Esophagus muscularis mucosa (tissue), 4 donors: Measurements from ENCODE around the gene PPFIBP1. TPM values are rescaled to one million over a fixed set of nuclear protein-coding genes. Genes with fewer than 3 reads are reported as not detected.

Experiments used
- DNase-seq: peaks from one replicate; pipeline ENCODE4 v3.0.0-alpha.2; 2017; ENCODE audit errors: extremely low spot score
- H3K27ac ChIP-seq, 4 donors: fragments of 200-600 bp; sonication (generic); replicated peaks in 1 of 4; 1 replicate in 3 of 4; 2 replicates in 1 of 4; pipeline ENCODE4 v1.5.1; 2016 to 2019; ENCODE audit warnings: mild to moderate bottlenecking in 1 of 4
- H3K27me3 ChIP-seq, 4 donors: fragments of 200-600 bp; sonication (generic); one replicate each; pipeline versions ENCODE4 v1.5.1 to v1.6.0; 2016 to 2019
- H3K36me3 ChIP-seq, 4 donors: fragments of 200-600 bp; sonication (generic); one replicate each; pipeline ENCODE4 v1.5.1; 2016 to 2019
- H3K4me1 ChIP-seq, 4 donors: fragments of 200-600 bp; sonication (generic); one replicate each; pipeline ENCODE4 v1.5.1; 2016 to 2019
- H3K4me3 ChIP-seq, 4 donors: fragments of 200-600 bp; sonication (generic); 1 replicate in 2 of 4; 2 replicates in 2 of 4; pipeline ENCODE4 v1.5.1; 2016 to 2019; ENCODE audit warnings: mild to moderate bottlenecking in 4 of 4, moderate library complexity in 1 of 4
- H3K9me3 ChIP-seq, 4 donors: fragments of 200-600 bp; sonication (generic); 1 replicate in 3 of 4; 2 replicates in 1 of 4; pipeline ENCODE4 v1.5.1; 2016 to 2019
- CTCF ChIP-seq, 3 experiments: fragments of 200-600 bp in 2 of 3; fragments of 450-650 bp in 1 of 3; sonication (generic) in 2 of 3; IDR thresholded peaks; one replicate each; pipeline ENCODE4 v1.5.1; 2017 to 2019; ENCODE audit warnings: antibody characterized with exemption in 3 of 3, mild to moderate bottlenecking in 2 of 3, moderate library complexity in 1 of 3
- EP300 ChIP-seq: sonication (generic); formaldehyde crosslinking; IDR thresholded peaks from one replicate; pipeline ENCODE4 v1.6.1; 2017; ENCODE audit warnings: antibody characterized with exemption
- POLR2A ChIP-seq: fragments of 450-650 bp; IDR thresholded peaks from one replicate; pipeline ENCODE4 v1.6.1; 2017; ENCODE audit warnings: antibody characterized with exemption, moderate library complexity, mild to moderate bottlenecking, low read depth
- POLR2AphosphoS5 ChIP-seq, 2 donors: sonication (generic); formaldehyde crosslinking; IDR thresholded peaks; one replicate each; pipeline ENCODE4 v1.6.1; 2017; ENCODE audit warnings: antibody characterized with exemption in 2 of 2
- WGBS: methylation state at CpG from one replicate; pipeline ENCODE4 v1.1.5; 2018; 5-methylcytosine and 5-hydroxymethylcytosine counted together
- intact Hi-C: fragments of 100-400 bp; cut with DNase I; formaldehyde crosslinking; loops from one replicate; pipeline ENCODE4 v1.15.1; 2023
- total RNA-seq, 4 donors: library from RNA; depleted of rRNA; stranded (reverse); fragments of >200 nt; gene quantifications; one replicate each; pipeline versions ENCODE4 v1.1.0 to v1.2.1, GENCODE V29; 2016

The PPFIBP1 gene
- total RNA-seq, 4 donors from 2014 or later, result 53.2 to 79.0 (median 66.5) TPM

DNA sequence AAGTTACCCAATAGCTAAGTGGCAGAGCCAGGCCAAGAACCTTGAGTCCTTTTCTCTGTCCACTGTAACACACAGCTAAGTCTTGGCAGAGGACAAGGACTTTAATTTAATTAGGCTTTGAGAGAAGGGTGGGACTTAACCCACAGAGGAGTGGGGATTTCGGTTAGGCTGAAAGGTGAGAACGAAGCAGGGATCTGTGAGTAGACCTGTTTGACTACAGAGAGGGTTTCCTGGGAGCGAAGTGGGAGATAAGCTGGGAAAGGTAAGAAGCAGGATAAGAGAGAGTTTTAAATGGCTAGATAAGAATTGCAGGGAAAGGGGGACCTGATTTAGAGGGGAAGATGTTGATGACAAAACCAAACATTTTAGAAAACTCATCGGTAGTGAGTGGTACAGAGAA is 2.0 kb upstream of the PPFIBP1 start:
- DNase-seq, result no peak

GRCh38 chr12:27523305-27523641 is 733 bp upstream of the PPFIBP1 start:
- Histone ChIP-seq H3K36me3 (no peaks in the 10 kb centered on the region), H3K9me3 (no peaks in the 10 kb centered on the region), H3K27ac (peak overlapping the region; percentile 83 to 94 (median 88)), H3K4me3 (peak overlapping the region; percentile 68 to 78 (median 74)), H3K4me1 (peaks cover 35 to 43% (median 40%) of the 10 kb centered on the region in 4 donors), H3K27me3 (no peaks in the 10 kb centered on the region)
- no peak for DNase-seq
- WGBS, result 1% methylated on average over 6 of the region's 6 CpGs
- TF ChIP-seq EP300 (no peak), CTCF (IDR thresholded peaks at IDR 0.05) (no peak), POLR2A (no peak), POLR2AphosphoS5 (IDR thresholded peaks at IDR 0.05) (no peak)
- intact Hi-C loops, result no loop called here

More for the DNA sequence above, 2.0 kb upstream of the PPFIBP1 start:
- H3K4me3 ChIP-seq, result no peak overlapping the region
- no peaks in the 10 kb centered on the region for H3K27me3 ChIP-seq
- no peaks in the 10 kb centered on the region for H3K9me3 ChIP-seq
- H3K4me1 ChIP-seq, result peaks cover 28 to 43% (median 40%) of the 10 kb centered on the region in 4 donors
- TF ChIP-seq POLR2AphosphoS5 (IDR thresholded peaks at IDR 0.05) (no peak), POLR2A (no peak), CTCF (IDR thresholded peaks at IDR 0.05) (no peak), EP300 (no peak)
- no peaks in the 10 kb centered on the region for H3K36me3 ChIP-seq
- intact Hi-C loops, result no loop called here
- 96% methylated on average over 4 of the region's 4 CpGs for WGBS
- H3K27ac ChIP-seq, result peak overlapping the region in 3 of 4 donors; percentile 16 to 58 (median 31)

DNA sequence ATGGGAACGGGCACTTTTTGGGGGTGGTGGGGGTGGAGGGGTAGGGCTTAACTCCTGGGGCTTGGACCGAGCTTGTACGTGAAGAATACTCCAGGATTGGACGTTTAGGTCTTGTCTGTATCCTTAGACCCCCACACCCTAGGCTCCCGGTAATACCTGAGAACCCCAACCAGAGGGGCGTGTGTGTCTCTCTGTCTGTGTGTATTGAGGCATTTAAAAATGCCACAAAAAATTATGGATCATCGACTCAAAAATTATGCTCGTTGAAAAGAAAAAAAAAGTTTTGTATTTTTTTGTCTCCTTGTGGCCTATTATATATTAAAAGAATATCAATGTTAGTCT is 459 bp downstream of the PPFIBP1 start:
- peak overlapping the region; percentile 68 to 78 (median 74) for H3K4me3 ChIP-seq
- no peaks in the 10 kb centered on the region for H3K36me3 ChIP-seq
- WGBS, result 0% methylated on average over 4 of the region's 8 CpGs
- H3K9me3 ChIP-seq, result no peaks in the 10 kb centered on the region
- TF ChIP-seq POLR2A (no peak), POLR2AphosphoS5 (IDR thresholded peaks at IDR 0.05) (no peak), CTCF (IDR thresholded peaks at IDR 0.05) (no peak), EP300 (no peak)
- peaks cover 42 to 43% (median 42%) of the 10 kb centered on the region in 4 donors for H3K4me1 ChIP-seq
- H3K27me3 ChIP-seq, result no peaks in the 10 kb centered on the region
- DNase-seq, result no peak
- peak overlapping the region; percentile 83 to 94 (median 88) for H3K27ac ChIP-seq
- intact Hi-C loops, result no loop called here

- no peak for DNase-seq
- Histone ChIP-seq H3K4me3 (peak overlapping the region; percentile 68 to 78 (median 74)), H3K9me3 (no peaks in the 10 kb centered on the region), H3K36me3 (no peaks in the 10 kb centered on the region), H3K27ac (peak overlapping the region; percentile 83 to 94 (median 88)), H3K27me3 (no peaks in the 10 kb centered on the region), H3K4me1 (peaks cover 41 to 46% (median 43%) of the 10 kb centered on the region in 4 donors)
- TF ChIP-seq CTCF (IDR thresholded peaks at IDR 0.05) (peak in 1 of 3 experiments; percentile 20), EP300 (no peak), POLR2A (no peak), POLR2AphosphoS5 (IDR thresholded peaks at IDR 0.05) (peak; percentile 15 to 36)
- 5% methylated on average over 16 of the region's 16 CpGs for WGBS
- intact Hi-C loops, result loop anchor here (5.0 kb wide), 1 partner anchor 88 kb away; no protein-coding TSS in a partner anchor
Measured at GRCh38 chr12:27524839-27525753, 1.1 kb downstream of the PPFIBP1 start.
